Ramos (cell line): ENCODE data around the gene PCDHGC4.

Experiments
- in situ Hi-C: fragments of 300-500 bp; cut with MboI; formaldehyde crosslinking; loops from one replicate; pipeline ENCODE4 v1.14.3; 2022; ENCODE audit warnings: low sequenced_read_pairs; ENCODE audit not compliant: unreplicated experiment

Gene PCDHGC4

DNA sequence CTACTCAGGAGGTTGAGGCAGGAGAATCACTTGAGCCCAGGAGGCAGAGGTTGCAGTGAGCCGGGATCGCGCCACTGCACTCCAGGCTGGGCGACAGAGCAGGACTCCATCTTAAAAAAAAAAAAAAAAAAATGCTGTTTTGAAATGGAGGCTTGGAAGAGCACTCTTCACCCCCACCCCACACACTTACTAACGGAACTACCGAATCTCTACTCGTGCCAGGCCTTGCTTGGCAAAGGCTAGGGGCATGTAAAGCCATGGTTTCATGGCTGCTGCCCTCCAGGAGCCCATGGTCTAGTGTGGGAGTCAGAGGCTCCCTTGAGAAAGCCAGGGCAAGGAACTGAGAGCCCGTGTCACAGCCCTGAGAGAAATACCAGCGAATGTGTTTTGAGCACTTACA lies 25.3 kb downstream of the PCDHGC4 start:
- in situ Hi-C loops: no loop called here

- in situ Hi-C loops: no loop called here
These were observed 26.2 kb downstream of the PCDHGC4 start for GRCh38 chr5:141510850-141511601.

DNA sequence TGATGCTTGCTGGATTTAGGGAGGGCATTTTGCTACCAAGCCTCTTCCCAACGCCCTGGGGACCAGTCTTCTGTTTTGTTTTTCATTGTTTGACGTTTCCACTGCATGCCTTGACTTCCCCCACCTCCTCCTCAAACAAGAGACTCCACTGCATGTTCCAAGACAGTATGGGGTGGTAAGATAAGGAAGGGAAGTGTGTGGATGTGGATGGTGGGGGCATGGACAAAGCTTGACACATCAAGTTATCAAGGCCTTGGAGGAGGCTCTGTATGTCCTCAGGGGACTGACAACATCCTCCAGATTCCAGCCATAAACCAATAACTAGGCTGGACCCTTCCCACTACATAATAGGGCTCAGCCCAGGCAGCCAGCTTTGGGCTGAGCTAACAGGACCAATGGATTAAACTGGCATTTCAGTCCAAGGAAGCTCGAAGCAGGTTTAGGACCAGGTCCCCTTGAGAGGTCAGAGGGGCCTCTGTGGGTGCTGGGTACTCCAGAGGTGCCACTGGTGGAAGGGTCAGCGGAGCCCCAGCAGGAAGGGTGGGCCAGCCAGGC lies 27.0 kb downstream of the PCDHGC4 start:
- in situ Hi-C loops: no loop called here

DNA sequence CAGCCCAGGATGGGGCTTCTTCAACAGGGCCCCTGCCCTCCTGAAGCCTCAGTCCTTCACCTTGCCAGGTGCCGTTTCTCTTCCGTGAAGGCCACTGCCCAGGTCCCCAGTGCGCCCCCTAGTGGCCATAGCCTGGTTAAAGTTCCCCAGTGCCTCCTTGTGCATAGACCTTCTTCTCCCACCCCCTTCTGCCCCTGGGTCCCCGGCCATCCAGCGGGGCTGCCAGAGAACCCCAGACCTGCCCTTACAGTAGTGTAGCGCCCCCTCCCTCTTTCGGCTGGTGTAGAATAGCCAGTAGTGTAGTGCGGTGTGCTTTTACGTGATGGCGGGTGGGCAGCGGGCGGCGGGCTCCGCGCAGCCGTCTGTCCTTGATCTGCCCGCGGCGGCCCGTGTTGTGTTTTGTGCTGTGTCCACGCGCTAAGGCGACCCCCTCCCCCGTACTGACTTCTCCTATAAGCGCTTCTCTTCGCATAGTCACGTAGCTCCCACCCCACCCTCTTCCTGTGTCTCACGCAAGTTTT lies 27.6 kb downstream of the PCDHGC4 start:
- in situ Hi-C loops: no loop called here

- in situ Hi-C loops: no loop called here
These were observed 28.2 kb downstream of the PCDHGC4 start for GRCh38 chr5:141512911-141513626.

DNA sequence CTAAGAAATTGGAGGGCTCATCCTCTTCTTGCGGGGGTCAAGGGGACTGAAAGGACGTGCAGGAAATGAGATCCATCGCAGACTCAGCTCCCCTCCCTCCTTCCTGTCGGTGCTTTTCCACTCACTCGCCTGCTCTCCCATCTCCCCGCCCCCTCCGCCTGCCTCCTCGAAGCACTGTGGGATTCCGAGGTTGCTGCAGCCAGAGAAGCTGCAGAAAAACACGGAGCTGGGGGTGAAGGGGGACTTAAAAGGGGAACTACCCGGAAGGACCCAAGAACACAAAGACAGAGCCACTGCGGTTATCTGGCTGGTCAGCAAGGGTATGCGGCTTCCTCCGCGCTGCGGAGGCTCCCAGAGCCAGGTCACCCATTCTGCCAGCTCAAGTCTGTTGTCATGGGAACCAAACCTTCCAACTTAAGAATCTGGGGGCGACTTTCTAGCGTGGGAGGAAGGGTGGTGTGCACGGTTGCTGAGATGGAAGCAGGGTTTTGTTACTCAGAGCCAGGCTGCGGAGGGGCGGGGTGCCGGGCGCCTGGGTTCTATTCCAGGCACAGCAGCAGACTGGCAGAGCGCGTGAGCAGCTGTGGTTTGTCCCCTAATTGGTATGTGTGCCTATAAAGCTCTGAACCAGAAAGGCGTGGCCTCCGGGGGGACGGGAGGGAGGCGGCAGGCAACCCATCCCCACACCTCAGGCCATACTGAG lies 28.9 kb downstream of the PCDHGC4 start:
- in situ Hi-C loops: no loop called here

DNA sequence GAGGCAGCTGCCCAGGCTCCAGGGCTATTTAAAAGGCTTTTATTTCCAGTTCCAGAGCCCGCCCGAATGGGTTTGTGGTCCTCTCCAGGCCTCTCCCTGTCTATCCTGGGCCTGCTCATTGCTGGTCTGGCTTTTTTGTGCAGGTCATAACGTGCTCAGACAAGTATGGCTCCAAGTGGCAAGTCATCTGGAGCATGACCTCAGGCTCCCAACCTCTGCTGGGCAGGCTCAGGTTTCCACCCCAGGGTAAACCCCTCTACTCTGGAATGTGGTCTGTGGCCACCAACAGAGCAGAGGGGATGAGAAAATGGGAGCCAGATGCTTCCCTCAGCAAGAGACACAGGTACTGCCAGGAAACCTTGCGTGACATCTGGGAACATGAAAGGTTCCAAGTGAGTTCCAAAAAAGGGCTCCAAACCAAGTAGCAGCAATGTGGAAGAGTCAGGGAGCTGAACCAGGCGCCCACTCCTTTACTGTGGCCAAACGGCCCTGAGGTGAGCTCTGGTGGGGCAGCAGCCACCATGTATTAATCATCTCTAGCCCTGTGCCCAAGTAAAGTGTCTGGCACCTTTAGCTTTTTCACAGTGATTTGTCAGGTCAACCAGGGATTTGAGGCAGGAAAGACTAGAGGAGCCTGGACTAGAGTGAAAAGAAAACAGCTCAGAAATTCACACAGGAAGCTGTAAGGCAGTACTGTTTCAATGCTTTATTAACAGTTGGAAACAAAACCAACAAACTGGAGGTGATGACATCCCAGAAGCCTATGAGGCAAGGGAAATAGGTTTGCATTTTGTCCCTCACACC lies 29.7 kb downstream of the PCDHGC4 start:
- in situ Hi-C loops: no loop called here

DNA sequence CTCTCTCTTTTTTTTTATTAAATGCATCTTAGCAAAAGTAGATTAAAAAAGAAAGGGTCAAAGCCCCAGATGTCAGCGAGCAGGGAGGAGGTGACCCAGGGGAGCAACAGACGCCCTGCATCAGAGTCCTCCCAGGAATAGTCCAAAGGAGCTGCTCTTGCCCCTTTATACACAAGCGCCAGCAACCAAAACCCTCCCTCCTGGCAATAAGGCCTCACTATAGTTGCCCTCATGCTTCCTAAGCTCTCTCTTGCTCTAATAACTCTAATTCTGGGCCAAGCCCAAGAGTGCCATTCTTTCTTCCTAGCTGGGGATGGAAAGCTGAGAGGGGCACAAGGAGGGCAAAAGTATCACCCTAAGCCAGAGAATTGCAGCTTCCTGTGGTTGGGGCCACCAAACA lies 30.3 kb downstream of the PCDHGC4 start:
- in situ Hi-C loops: no loop called here

DNA sequence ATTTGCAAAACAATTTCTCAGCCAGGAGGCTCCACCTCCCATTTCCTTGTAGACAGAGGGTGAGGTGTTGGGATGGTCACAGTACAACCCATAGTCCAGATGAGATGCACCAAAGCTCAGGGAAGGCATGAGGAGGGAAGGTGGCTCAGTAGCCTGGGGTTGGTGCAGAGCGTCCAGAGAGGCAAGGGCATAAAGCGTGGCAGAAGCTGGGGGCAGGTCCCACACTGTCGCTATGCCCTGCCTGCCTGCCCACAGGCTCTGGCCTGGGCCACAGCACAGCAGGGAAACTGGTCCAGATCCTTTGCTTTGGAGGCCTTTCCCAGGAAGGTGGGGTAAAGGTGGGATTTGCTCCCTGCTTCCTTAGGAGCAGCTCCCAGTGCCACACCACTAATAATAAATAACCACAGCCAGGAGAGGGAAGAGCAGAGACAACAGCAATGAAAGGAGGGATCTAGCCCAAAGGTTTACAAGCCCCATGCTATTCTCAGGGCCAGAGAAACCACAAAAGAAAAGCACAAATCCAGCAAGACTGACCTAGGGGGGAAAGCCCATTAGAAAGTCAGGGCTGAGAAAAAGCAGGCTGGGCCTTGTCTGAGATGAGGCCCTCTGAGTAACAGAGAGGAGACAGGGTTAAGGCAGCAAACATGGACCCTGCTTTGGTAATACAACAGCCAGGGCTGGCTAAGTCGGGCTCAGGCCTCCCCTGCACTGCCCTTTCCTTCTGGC lies 31.3 kb downstream of the PCDHGC4 start:
- in situ Hi-C loops: no loop called here

DNA sequence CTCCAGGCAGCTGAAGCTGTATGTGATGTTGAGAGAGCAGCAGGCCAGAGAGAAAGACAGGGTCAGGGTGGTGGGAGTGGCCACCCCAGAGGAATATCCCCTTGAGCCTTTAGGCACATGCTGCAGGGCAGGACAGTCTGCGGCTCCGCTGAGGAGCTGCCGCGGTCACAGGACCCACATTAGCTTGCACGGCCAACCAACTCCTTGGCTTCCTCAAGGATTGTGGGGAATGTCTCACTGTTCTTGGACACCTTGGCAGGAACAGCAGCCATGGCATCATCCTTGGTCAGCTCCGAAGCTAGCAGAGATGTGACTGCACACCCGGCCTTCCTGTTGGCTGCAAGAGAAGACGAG lies 31.8 kb downstream of the PCDHGC4 start:
- in situ Hi-C loops: no loop called here

- in situ Hi-C loops: no loop called here
These were observed 32.5 kb downstream of the PCDHGC4 start for GRCh38 chr5:141517312-141517711.

- in situ Hi-C loops: no loop called here
These were observed 33.2 kb downstream of the PCDHGC4 start for GRCh38 chr5:141517880-141518617.

- in situ Hi-C loops: no loop called here
These were observed 33.8 kb downstream of the PCDHGC4 start for GRCh38 chr5:141518618-141519015.

DNA sequence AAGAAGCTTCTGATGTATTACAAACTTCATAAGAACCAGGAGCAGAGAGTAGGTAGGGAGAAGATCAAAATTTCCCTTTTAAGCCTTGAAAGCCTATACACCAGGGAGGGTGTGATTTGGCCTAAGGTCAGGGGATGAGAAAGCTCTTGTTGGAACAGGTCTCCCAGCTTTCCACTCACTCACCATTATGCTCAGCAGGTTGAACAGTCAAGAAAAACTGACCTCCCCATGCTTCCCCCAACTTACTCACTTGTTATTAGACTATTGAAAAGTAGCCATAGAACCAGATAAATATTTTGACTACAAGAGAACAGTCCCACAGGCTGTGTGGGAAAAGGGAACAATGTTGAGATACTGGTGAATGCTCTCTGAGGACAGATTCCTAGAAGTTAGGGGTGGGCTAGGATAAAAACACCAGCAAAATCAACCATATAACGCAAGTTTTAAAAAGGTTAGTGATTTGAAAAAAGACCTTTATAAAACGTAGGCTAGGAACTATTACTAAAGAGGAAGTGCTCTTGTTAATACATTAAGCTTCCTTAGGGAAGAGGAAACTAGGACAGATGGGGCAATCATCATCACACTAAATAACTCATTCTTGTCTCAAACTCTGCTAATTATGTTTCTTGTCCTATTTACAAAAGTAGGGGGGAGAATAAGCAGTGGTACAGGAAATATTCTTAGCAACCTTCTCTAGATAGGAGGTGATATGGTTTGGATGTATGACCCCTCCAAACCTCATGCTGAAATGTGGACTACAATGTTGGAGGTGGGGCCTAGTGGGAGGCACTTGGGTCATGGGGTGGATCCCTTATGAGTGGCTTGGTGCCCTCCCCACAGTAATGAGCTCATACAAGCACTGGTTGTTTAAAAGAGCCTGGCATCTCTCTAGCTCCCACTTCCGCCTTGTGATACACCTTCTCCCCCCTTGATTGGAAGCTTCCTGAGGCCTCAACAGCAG lies 35.1 kb downstream of the PCDHGC4 start:
- in situ Hi-C loops: loop anchor here (5.0 kb wide), 1 partner anchor 37 kb away; no protein-coding TSS in a partner anchor

- in situ Hi-C loops: loop anchor here (5.0 kb wide), 1 partner anchor 36 kb away; no protein-coding TSS in a partner anchor
These were observed 36.5 kb downstream of the PCDHGC4 start for GRCh38 chr5:141521244-141521781.

GRCh38 chr5:141522301-141522700 lies 37.5 kb downstream of the PCDHGC4 start:
- in situ Hi-C loops: loop anchor here (5.0 kb wide), 1 partner anchor 35 kb away; no protein-coding TSS in a partner anchor

- in situ Hi-C loops: loop anchor here (5.0 kb wide), 1 partner anchor 33 kb away; no protein-coding TSS in a partner anchor
These were observed 39.2 kb downstream of the PCDHGC4 start for GRCh38 chr5:141523991-141524390.
